Panc1 (cell line): ENCODE results near the gene WDR35. TPM values are rescaled to one million over a fixed set of nuclear protein-coding genes. Genes with fewer than 3 reads are reported as not detected.
A peak's percentile ranks its signal among the peaks of the same experiment; 100 is the strongest.

Experiments used
- ATAC-seq: fragments of 200-7000 bp; cut with Tn5 transposase; 2 replicates; pipeline ENCODE4 v1.9.1; 2020; ENCODE audit warnings: mild to moderate bottlenecking, moderate library complexity
- BruUV-seq: library from RNA; stranded (reverse); fragments of 400-500 nt; replicated peaks from 2 replicates; lab custom pipeline; 2021; lab: Mats Ljungman, UMichigan
- CTCF ChIA-PET: fragments of 300-600 bp; sonication (Branson Sonifier 250); formaldehyde crosslinking; loops from one replicate; lab custom pipeline; 2022; ENCODE audit warnings: antibody characterized with exemption; lab: Charles Lee
- POLR2A ChIA-PET: fragments of 300-600 bp; sonication (Branson Sonifier 250); formaldehyde crosslinking; loops from one replicate; lab custom pipeline; 2022; ENCODE audit warnings: antibody characterized with exemption; lab: Charles Lee
- DNase-seq: peaks from one replicate; pipeline ENCODE4 v3.0.0-alpha.2; 2010; ENCODE audit warnings: low read depth, low spot score
- H3K27ac ChIP-seq: 2 replicates; pipeline ENCODE4 v1.5.1; 2011; ENCODE audit warnings: mild to moderate bottlenecking, low read length, inconsistent platforms
- H3K27me3 ChIP-seq: fragments of 200-500 bp; sonication (Bioruptor generic); 2 replicates; pipeline ENCODE4 v1.6.0; 2014; ENCODE audit warnings: low read length, inconsistent platforms; ENCODE audit not compliant: control insufficient read depth, insufficient read depth
- H3K36me3 ChIP-seq: fragments of 200-500 bp; sonication (Bioruptor generic); 2 replicates; pipeline ENCODE4 v1.5.1; 2014; ENCODE audit warnings: inconsistent platforms, mild to moderate bottlenecking, low read length, moderate library complexity; ENCODE audit not compliant: control insufficient read depth, insufficient read depth
- H3K4me1 ChIP-seq: 2 replicates; pipeline ENCODE4 v1.5.1; 2011; ENCODE audit warnings: inconsistent platforms, mild to moderate bottlenecking, low read length, moderate library complexity; ENCODE audit not compliant: control insufficient read depth, insufficient read depth
- H3K4me3 ChIP-seq, 2 experiments: 2 replicates each; pipeline ENCODE4 v1.5.1; 2011 to 2012; ENCODE audit warnings: low read depth in 2 of 2, low read length in 2 of 2, mild to moderate bottlenecking in 2 of 2, inconsistent platforms in 1 of 2, moderate library complexity in 1 of 2
- H3K9me3 ChIP-seq: fragments of 200-500 bp; sonication (Bioruptor generic); 2 replicates; pipeline ENCODE4 v1.5.1; 2014; ENCODE audit warnings: low read depth, mild to moderate bottlenecking, inconsistent platforms, low read length, moderate library complexity; ENCODE audit not compliant: control insufficient read depth, insufficient read depth
- POLR2AphosphoS5 ChIP-seq: IDR thresholded peaks from 2 replicates; pipeline ENCODE4 v1.6.1; 2012; ENCODE audit warnings: mild to moderate bottlenecking, low read depth, low read length, moderate library complexity
- SIN3A ChIP-seq: IDR thresholded peaks from 2 replicates; pipeline ENCODE4 v1.6.1; 2012; ENCODE audit warnings: low read depth, mild to moderate bottlenecking, low read length, moderate library complexity, borderline replicate concordance; ENCODE audit not compliant: insufficient read depth
- TCF7L2 ChIP-seq: IDR thresholded peaks from 2 replicates; pipeline ENCODE4 v1.6.1; 2011; ENCODE audit warnings: mild to moderate bottlenecking, low read depth, low read length, inconsistent platforms
- in situ Hi-C: cut with HindIII; loops from 2 replicates; pipeline ENCODE4 v1.10.0; 2016; ENCODE audit warnings: low sequenced_read_pairs, low pct_unique_long_range_greater_than_20kb
- intact Hi-C: fragments of 100-400 bp; cut with micrococcal nuclease; formaldehyde crosslinking; loops from one replicate; pipeline ENCODE4 v1.10.0; 2022; ENCODE audit not compliant: unreplicated experiment
- total RNA-seq: library from RNA; stranded (reverse); gene quantifications from one replicate; pipeline ENCODE4 v1.2.1, GENCODE V29; 2021; ENCODE audit not compliant: unreplicated experiment
- TF ChIP-seq, protein P1 (sequence below), 2 experiments: IDR thresholded peaks; 2 replicates each; pipeline ENCODE4 v1.6.1; 2011 to 2012; ENCODE audit warnings: low read depth in 2 of 2, control low read depth in 1 of 2, low read length in 1 of 2, mild to moderate bottlenecking in 1 of 2, moderate library complexity in 1 of 2; ENCODE audit not compliant: insufficient read depth in 1 of 2
- TF ChIP-seq, protein P2 (sequence below): fragments of 450-650 bp; IDR thresholded peaks from 2 replicates; pipeline ENCODE4 v1.5.1; 2017; ENCODE audit warnings: mild to moderate bottlenecking

The WDR35 gene
- total RNA-seq, 1 experiment from 2014 or later = 13.8 TPM

DNA sequence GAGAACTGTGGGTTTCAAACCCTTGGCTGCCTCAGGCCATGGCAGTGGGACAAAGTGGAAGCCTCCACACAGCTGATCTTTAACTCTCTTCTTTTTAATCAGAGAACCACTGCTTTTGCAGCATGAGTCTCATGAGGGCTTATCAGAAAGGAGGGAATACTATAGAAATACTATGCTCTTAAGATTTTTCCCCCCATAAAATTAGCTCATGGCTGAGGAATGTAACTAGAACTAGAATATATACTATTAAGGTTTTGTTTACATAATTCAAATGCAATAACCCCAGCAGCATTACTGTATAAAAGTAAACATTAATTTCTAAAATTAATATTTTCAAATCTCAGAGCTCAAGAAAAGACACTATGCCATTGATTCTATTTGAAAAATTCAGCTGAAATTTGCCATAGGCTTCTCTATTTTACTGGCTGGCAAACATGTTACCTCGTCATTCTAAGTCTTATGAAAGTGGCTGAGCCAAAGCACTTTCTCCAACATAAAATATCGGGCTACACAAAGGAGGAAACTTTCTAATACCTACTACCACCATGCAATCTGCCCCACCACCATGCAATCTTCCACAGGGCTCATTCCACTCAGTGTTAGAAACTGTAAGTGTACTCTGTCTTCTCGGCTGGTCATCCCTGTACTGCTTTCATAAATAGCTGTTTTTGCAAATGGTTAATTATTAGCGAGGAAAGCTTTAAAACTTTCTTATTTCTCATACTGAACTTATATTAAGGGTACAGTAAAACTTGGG, 42.5 kb downstream of the WDR35 start:
- H3K4me3 ChIP-seq = no peak overlapping the region
- TF ChIP-seq, protein P1, sequence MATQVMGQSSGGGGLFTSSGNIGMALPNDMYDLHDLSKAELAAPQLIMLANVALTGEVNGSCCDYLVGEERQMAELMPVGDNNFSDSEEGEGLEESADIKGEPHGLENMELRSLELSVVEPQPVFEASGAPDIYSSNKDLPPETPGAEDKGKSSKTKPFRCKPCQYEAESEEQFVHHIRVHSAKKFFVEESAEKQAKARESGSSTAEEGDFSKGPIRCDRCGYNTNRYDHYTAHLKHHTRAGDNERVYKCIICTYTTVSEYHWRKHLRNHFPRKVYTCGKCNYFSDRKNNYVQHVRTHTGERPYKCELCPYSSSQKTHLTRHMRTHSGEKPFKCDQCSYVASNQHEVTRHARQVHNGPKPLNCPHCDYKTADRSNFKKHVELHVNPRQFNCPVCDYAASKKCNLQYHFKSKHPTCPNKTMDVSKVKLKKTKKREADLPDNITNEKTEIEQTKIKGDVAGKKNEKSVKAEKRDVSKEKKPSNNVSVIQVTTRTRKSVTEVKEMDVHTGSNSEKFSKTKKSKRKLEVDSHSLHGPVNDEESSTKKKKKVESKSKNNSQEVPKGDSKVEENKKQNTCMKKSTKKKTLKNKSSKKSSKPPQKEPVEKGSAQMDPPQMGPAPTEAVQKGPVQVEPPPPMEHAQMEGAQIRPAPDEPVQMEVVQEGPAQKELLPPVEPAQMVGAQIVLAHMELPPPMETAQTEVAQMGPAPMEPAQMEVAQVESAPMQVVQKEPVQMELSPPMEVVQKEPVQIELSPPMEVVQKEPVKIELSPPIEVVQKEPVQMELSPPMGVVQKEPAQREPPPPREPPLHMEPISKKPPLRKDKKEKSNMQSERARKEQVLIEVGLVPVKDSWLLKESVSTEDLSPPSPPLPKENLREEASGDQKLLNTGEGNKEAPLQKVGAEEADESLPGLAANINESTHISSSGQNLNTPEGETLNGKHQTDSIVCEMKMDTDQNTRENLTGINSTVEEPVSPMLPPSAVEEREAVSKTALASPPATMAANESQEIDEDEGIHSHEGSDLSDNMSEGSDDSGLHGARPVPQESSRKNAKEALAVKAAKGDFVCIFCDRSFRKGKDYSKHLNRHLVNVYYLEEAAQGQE (IDR thresholded peaks at IDR 0.05; ENCODE audit: insufficient read depth in 1 of 2, low read depth in 2 of 2, low read length in 1 of 2) = no peak
- no peak for TF ChIP-seq TCF7L2
- no peak for TF ChIP-seq SIN3A
- TF ChIP-seq, protein P2, sequence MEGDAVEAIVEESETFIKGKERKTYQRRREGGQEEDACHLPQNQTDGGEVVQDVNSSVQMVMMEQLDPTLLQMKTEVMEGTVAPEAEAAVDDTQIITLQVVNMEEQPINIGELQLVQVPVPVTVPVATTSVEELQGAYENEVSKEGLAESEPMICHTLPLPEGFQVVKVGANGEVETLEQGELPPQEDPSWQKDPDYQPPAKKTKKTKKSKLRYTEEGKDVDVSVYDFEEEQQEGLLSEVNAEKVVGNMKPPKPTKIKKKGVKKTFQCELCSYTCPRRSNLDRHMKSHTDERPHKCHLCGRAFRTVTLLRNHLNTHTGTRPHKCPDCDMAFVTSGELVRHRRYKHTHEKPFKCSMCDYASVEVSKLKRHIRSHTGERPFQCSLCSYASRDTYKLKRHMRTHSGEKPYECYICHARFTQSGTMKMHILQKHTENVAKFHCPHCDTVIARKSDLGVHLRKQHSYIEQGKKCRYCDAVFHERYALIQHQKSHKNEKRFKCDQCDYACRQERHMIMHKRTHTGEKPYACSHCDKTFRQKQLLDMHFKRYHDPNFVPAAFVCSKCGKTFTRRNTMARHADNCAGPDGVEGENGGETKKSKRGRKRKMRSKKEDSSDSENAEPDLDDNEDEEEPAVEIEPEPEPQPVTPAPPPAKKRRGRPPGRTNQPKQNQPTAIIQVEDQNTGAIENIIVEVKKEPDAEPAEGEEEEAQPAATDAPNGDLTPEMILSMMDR = no peak
- TF ChIP-seq POLR2AphosphoS5 = no peak
- intact Hi-C loops = no loop called here
- H3K9me3 ChIP-seq = no peaks in the 10 kb centered on the region
- CTCF ChIA-PET = interaction anchor here (0.6 kb wide), 1 partner anchor 278 kb away, joined by 4 read pairs; no protein-coding TSS in a partner anchor
- ATAC-seq = no peak
- no peak overlapping the region for H3K27ac ChIP-seq
- in situ Hi-C loops = no loop called here
- no peaks in the 10 kb centered on the region for H3K27me3 ChIP-seq
- POLR2A ChIA-PET = no interaction called here
- peaks cover 10% of the 10 kb centered on the region; the same call in 1 of the 2 replicates for H3K36me3 ChIP-seq
- no TSS peak for BruUV-seq
- no peak for DNase-seq
- peaks cover 9% of the 10 kb centered on the region; the same call in 1 of the 2 replicates for H3K4me1 ChIP-seq

DNA sequence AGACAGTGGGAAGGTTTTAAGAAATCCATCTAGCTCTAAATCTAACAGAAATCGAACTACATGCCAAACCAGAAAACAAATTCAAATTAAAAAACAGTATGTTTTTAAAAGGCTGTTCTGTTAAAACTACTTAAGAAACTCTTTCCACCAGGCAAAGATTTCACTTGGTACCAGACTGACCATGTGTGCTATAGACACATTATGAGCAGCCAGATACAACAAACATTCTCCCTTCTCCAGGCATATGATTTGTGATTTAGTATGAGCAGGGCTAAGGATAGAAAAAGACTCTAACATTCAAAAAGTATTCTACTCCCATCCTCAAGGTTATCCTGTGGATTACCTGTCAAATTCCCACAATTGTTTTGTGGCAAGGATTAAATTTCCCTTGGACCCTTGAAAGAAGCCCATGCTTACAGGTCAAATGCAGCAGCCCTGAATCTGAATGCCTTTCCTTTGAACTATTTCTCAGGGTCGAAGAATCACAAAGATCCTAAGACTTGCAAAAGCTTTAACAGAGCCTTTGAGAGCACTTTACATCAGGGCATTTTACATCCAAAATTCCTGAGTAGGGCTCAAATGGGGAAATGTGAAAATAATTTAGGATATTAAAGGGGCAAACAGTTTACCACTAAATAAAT, 45.6 kb downstream of the WDR35 start:
- Histone ChIP-seq H3K4me3 (no peak overlapping the region), H3K27ac (peak overlapping the region; percentile 31; the same call in 1 of the 2 replicates), H3K4me1 (peaks cover 9% of the 10 kb centered on the region; the same call in 1 of the 2 replicates), H3K27me3 (no peaks in the 10 kb centered on the region), H3K36me3 (peaks cover 11% of the 10 kb centered on the region; the same call in 1 of the 2 replicates), H3K9me3 (no peaks in the 10 kb centered on the region)
- POLR2A ChIA-PET = interaction anchor here (0.7 kb wide), 1 partner anchor 800 kb away, joined by 6 read pairs; no protein-coding TSS in a partner anchor
- no TSS peak for BruUV-seq
- CTCF ChIA-PET = no interaction called here
- TF ChIP-seq, protein P2 = no peak
- TF ChIP-seq SIN3A (no peak), TCF7L2 (no peak), POLR2AphosphoS5 (no peak)
- TF ChIP-seq, protein P1 (IDR thresholded peaks at IDR 0.05; ENCODE audit: insufficient read depth in 1 of 2, low read depth in 2 of 2, low read length in 1 of 2) = no peak
- DNase-seq = no peak
- in situ Hi-C loops = no loop called here
- ATAC-seq = no peak
- intact Hi-C loops = no loop called here
